KMS-11 (cell line): Measurements from ENCODE around the gene SELE.
"Not testable (repeated sequence)": the region's sequence is repeated elsewhere in the genome, so short reads cannot be mapped to it uniquely, and the experiment has no call there.

Experiments
- H2AFZ ChIP-seq: fragments of 200-600 bp; sonication (generic); 2 replicates; pipeline ENCODE4 v1.6.1; 2016; ENCODE audit warnings: antibody characterized with exemption, mixed run types, low read depth
- H3K27ac ChIP-seq: fragments of 200-600 bp; sonication (generic); 2 replicates; pipeline ENCODE4 v1.6.1; 2016; ENCODE audit warnings: mild to moderate bottlenecking, mixed run types
- H3K27me3 ChIP-seq: fragments of 200-600 bp; sonication (generic); 2 replicates; pipeline ENCODE4 v1.6.1; 2017; ENCODE audit warnings: mild to moderate bottlenecking, low read depth, mixed run types, moderate library complexity; ENCODE audit not compliant: insufficient read depth
- H3K36me3 ChIP-seq: fragments of 200-600 bp; sonication (generic); 2 replicates; pipeline ENCODE4 v1.6.1; 2017; ENCODE audit warnings: mild to moderate bottlenecking, mixed run types; ENCODE audit not compliant: insufficient read depth
- H3K4me1 ChIP-seq: fragments of 200-600 bp; sonication (generic); 2 replicates; pipeline ENCODE4 v1.6.1; 2016; ENCODE audit warnings: mild to moderate bottlenecking, low read depth, mixed run types; ENCODE audit not compliant: poor library complexity, severe bottlenecking
- H3K4me2 ChIP-seq: fragments of 200-600 bp; sonication (generic); 2 replicates; pipeline ENCODE4 v1.7.0; 2016; ENCODE audit warnings: mild to moderate bottlenecking, mixed run types
- H3K4me3 ChIP-seq: fragments of 200-600 bp; sonication (generic); IDR thresholded peaks from 2 replicates; pipeline ENCODE4 v1.6.1; 2017; ENCODE audit warnings: low read depth, low read length, mixed read lengths; ENCODE audit not compliant: insufficient read depth
- H3K79me2 ChIP-seq: fragments of 200-600 bp; sonication (generic); 2 replicates; pipeline ENCODE4 v1.6.1; 2016; ENCODE audit warnings: low read depth, mixed run types; ENCODE audit not compliant: insufficient read depth
- H3K9ac ChIP-seq: fragments of 200-600 bp; sonication (generic); 2 replicates; pipeline ENCODE4 v1.6.1; 2016; ENCODE audit warnings: mild to moderate bottlenecking, mixed run types
- H4K20me1 ChIP-seq: fragments of 200-600 bp; sonication (generic); 2 replicates; pipeline ENCODE4 v1.6.1; 2016; ENCODE audit warnings: mild to moderate bottlenecking, mixed run types; ENCODE audit not compliant: insufficient read depth
- TF ChIP-seq, protein P1 (sequence below): fragments of 200-600 bp; sonication (generic); conservative IDR thresholded peaks from 2 replicates; pipeline ENCODE4 v1.6.1; 2017; ENCODE audit warnings: low read depth, mild to moderate bottlenecking, antibody characterized with exemption, low read length, moderate library complexity, mixed read lengths

SELE gene

DNA sequence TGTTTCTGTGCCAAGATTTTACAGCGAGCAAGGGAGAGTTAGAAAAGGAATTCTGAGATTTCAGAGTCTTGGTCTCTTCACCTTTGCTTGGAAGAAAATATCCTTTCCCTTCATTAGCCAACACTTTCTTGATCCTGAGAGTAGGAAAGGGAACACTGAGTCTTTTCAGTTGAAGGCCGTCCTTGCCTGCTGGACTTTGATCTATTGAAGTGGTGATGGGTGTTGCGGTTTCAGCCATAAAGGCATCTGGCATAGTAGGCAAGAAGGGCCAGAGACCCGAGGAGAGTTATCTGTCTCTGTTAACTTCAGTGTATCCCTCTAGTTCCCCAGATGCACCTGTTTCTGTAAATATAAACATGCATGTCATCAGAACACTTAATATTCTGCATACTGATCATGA, 9.7 kb downstream of the SELE start:
- no peak overlapping the region for H3K27ac ChIP-seq
- no peaks in the 10 kb centered on the region for H4K20me1 ChIP-seq
- H3K9ac ChIP-seq: no peak overlapping the region
- H3K4me1 ChIP-seq: peaks cover 10% of the 10 kb centered on the region
- H3K36me3 ChIP-seq: no peaks in the 10 kb centered on the region
- TF ChIP-seq, protein P1, sequence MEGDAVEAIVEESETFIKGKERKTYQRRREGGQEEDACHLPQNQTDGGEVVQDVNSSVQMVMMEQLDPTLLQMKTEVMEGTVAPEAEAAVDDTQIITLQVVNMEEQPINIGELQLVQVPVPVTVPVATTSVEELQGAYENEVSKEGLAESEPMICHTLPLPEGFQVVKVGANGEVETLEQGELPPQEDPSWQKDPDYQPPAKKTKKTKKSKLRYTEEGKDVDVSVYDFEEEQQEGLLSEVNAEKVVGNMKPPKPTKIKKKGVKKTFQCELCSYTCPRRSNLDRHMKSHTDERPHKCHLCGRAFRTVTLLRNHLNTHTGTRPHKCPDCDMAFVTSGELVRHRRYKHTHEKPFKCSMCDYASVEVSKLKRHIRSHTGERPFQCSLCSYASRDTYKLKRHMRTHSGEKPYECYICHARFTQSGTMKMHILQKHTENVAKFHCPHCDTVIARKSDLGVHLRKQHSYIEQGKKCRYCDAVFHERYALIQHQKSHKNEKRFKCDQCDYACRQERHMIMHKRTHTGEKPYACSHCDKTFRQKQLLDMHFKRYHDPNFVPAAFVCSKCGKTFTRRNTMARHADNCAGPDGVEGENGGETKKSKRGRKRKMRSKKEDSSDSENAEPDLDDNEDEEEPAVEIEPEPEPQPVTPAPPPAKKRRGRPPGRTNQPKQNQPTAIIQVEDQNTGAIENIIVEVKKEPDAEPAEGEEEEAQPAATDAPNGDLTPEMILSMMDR: no peak
- H3K79me2 ChIP-seq: no peaks in the 10 kb centered on the region
- no peak overlapping the region for H3K4me3 ChIP-seq
- H2AFZ ChIP-seq: peak overlapping the region; percentile 16; the same call in 1 of the 2 replicates
- peak overlapping the region; percentile 17; the same call in 1 of the 2 replicates for H3K4me2 ChIP-seq
- H3K27me3 ChIP-seq: no peaks in the 10 kb centered on the region

DNA sequence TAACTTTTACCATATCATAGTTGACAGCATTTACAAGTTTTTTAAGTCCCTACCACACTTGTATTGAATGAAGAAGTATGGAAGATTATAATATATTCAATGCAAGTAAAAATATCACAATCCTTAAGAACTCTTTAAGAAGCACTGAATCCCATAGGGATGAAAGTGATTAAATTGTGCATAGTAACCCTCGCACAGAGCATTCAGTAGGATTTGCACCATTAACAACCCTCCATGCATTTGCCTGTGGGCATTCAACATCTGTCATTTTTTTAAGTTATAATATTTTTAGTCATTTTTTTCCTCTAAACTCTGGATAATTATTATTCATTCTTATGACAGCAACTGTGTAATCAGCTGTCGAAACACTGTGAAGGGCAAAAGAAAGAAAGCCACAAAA, 10.1 kb downstream of the SELE start:
- Histone ChIP-seq H3K4me3 (no peak overlapping the region), H3K79me2 (no peaks in the 10 kb centered on the region), H3K27me3 (no peaks in the 10 kb centered on the region), H3K9ac (no peak overlapping the region), H3K4me2 (peak overlapping the region; percentile 17; the same call in 1 of the 2 replicates), H3K27ac (no peak overlapping the region), H3K36me3 (no peaks in the 10 kb centered on the region), H3K4me1 (peaks cover 10% of the 10 kb centered on the region), H2AFZ (peak overlapping the region; percentile 16; the same call in 1 of the 2 replicates), H4K20me1 (no peaks in the 10 kb centered on the region)
- TF ChIP-seq, protein P1: no peak

DNA sequence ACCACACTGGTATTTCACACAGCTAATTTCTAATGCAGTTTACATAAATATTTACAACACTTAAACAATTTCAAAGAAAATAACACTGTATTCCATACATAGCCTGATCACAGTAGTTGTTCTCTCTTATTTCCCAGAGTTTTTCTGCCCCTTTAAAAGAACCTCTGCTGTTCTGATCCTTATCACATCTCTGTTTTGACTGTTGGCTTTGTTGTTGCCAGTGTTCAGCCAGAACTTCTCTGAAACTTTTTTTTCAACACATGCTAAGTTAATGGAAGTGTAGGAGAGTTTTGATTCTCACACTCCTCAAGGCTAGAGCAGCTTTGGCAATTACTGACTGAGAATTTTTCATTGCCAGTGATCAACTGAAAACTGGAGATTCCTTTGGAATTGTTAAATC, 11.1 kb downstream of the SELE start:
- H4K20me1 ChIP-seq: no peaks in the 10 kb centered on the region
- H2AFZ ChIP-seq: no peak overlapping the region
- H3K4me3 ChIP-seq: no peak overlapping the region
- H3K27ac ChIP-seq: no peak overlapping the region
- H3K4me2 ChIP-seq: no peak overlapping the region
- no peaks in the 10 kb centered on the region for H3K79me2 ChIP-seq
- peaks cover 10% of the 10 kb centered on the region for H3K4me1 ChIP-seq
- TF ChIP-seq, protein P1: no peak
- H3K9ac ChIP-seq: no peak overlapping the region
- no peaks in the 10 kb centered on the region for H3K36me3 ChIP-seq
- no peaks in the 10 kb centered on the region for H3K27me3 ChIP-seq

DNA sequence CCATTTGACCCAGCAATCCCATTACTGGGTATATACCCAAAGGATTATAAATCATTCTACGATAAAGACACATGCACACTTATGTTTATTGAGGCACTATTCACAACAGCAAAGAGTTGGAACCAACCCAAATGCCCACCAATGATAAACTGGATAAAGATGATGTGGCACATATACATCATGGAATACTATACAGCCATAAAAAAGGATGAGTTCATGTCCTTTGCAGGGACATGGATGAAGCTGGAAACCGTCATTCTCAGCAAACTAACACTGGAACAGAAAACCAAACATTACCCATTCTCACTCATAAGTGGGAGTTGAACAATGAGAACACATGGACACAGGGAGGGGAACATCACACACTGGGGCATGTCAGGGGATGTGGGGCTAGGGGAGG, 18.8 kb downstream of the SELE start:
- not testable (repeated sequence) for H3K79me2 ChIP-seq, H2AFZ ChIP-seq, H3K36me3 ChIP-seq, H3K27me3 ChIP-seq, H3K9ac ChIP-seq, H4K20me1 ChIP-seq, H3K4me2 ChIP-seq, H3K27ac ChIP-seq, H3K4me3 ChIP-seq
- peaks cover 17% of the 10 kb centered on the region for H3K4me1 ChIP-seq

DNA sequence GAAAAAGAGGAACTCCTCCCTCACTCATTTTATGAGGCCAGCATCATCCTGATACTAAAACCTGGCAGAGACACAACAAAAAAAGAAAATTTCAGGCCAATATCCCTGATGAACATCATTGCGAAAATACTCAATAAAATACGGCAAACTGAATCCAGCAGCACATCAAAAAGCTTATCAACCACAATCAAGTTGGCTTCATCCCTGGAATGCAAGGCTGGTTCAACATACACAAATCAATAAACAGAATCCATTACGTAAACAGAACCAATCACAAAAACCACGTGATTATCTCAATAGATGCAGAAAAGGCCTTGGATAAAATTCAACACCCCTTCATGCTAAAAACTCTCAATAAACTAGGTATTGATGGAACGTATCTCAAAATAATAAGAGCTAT, 20.8 kb downstream of the SELE start:
- not testable (repeated sequence) for H2AFZ ChIP-seq, H3K4me3 ChIP-seq, H3K27me3 ChIP-seq, H3K9ac ChIP-seq, H3K79me2 ChIP-seq, H4K20me1 ChIP-seq, H3K27ac ChIP-seq, H3K36me3 ChIP-seq, H3K4me2 ChIP-seq
- peaks cover 17% of the 10 kb centered on the region for H3K4me1 ChIP-seq
